HepG2 (cell line): ENCODE data around the gene NUP85. TPM values are rescaled to one million over a fixed set of nuclear protein-coding genes. Genes with fewer than 3 reads are reported as not detected.
A peak's percentile ranks its signal among the peaks of the same experiment; 100 is the strongest.

Source experiments
- ARNT2 ChIP-seq: sonication (generic); formaldehyde crosslinking; IDR thresholded peaks from 2 replicates; pipeline ENCODE4 v1.8.0; 2022; ENCODE audit warnings: mild to moderate bottlenecking, low read depth, missing genetic modification reagents, moderate library complexity
- CHD4 ChIP-seq: fragments of 200-600 bp; sonication (generic); IDR thresholded peaks from 2 replicates; pipeline ENCODE4 v1.7.0; 2017; ENCODE audit warnings: mild to moderate bottlenecking, low read length, borderline replicate concordance
- FOXJ3 ChIP-seq: sonication (generic); formaldehyde crosslinking; IDR thresholded peaks from 2 replicates; pipeline ENCODE4 v1.4.0; 2020; ENCODE audit warnings: missing genetic modification reagents, mild to moderate bottlenecking, borderline replicate concordance
- KDM1A ChIP-seq: IDR thresholded peaks from 2 replicates; pipeline ENCODE4 v1.6.1; 2016; ENCODE audit warnings: missing compliant biosample characterization
- KMT2A ChIP-seq: sonication (generic); formaldehyde crosslinking; IDR thresholded peaks from 2 replicates; pipeline ENCODE4 v1.4.0; 2020; ENCODE audit warnings: missing genetic modification reagents
- MED1 ChIP-seq: sonication (generic); formaldehyde crosslinking; IDR thresholded peaks from 2 replicates; pipeline ENCODE4 v1.4.0; 2020; ENCODE audit warnings: missing genetic modification reagents
- PHB2 ChIP-seq: fragments of 450-650 bp; IDR thresholded peaks from 2 replicates; pipeline ENCODE4 v1.6.1; 2018; ENCODE audit not compliant: partially characterized antibody
- RBFOX2 ChIP-seq: fragments of 200-400 bp; formaldehyde crosslinking; IDR thresholded peaks from 2 replicates; pipeline ENCODE4 v1.6.1; 2017; ENCODE audit warnings: low read depth, mild to moderate bottlenecking, low read length
- ZNF224 ChIP-seq: sonication (generic); formaldehyde crosslinking; IDR thresholded peaks from 2 replicates; pipeline ENCODE4 v1.5.0; 2020; ENCODE audit warnings: mild to moderate bottlenecking, missing genetic modification reagents
- polyA plus RNA-seq, 8 experiments: library from polyadenylated mRNA; depleted of rRNA in 3 of 8; stranded (reverse) in 7 of 8; unstranded in 1 of 8; fragments of >200 nt; fragmentation: Illumina TruSeq in 4 of 8; extraction: Trizol in 4 of 8; gene quantifications; 2 replicates each; pipeline versions ENCODE4 v1.2.1 to v1.2.3, GENCODE V29; 2011 to 2016; ENCODE audit warnings: low read depth in 4 of 8, missing spikeins in 1 of 8, mixed read lengths in 1 of 8; ENCODE audit not compliant: insufficient read depth in 1 of 8
- total RNA-seq, 5 experiments: library from RNA; depleted of rRNA; stranded (reverse); fragments of >200 nt; fragmentation: Illumina TruSeq; extraction: Trizol; gene quantifications; 2 replicates each; pipeline ENCODE4 v1.2.3, GENCODE V29; 2016; ENCODE audit warnings: low read depth in 1 of 5
- TF ChIP-seq, protein P1 (sequence below): sonication (generic); formaldehyde crosslinking; IDR thresholded peaks from 2 replicates; pipeline ENCODE4 v1.5.1; 2020; ENCODE audit warnings: mild to moderate bottlenecking, missing genetic modification reagents, borderline replicate concordance
- TF ChIP-seq, protein P2 (sequence below): sonication (generic); formaldehyde crosslinking; IDR thresholded peaks from 2 replicates; pipeline ENCODE4 v1.9.0; 2021; ENCODE audit warnings: missing genetic modification reagents, borderline replicate concordance
- TF ChIP-seq, protein P3 (sequence below): sonication (generic); formaldehyde crosslinking; IDR thresholded peaks from 2 replicates; pipeline ENCODE4 v1.4.0; 2020; ENCODE audit warnings: mild to moderate bottlenecking, missing genetic modification reagents
- TF ChIP-seq, protein P4 (sequence below): sonication (generic); formaldehyde crosslinking; IDR thresholded peaks from 2 replicates; pipeline ENCODE4 v1.8.1; 2023; ENCODE audit warnings: mild to moderate bottlenecking, missing genetic modification reagents

The NUP85 gene
- total and polyA plus RNA-seq, 2 of the 13 experiments (the other 11 are each of a cell fraction or from before 2014, with no cell fraction given), result 89.1 to 124 TPM

DNA sequence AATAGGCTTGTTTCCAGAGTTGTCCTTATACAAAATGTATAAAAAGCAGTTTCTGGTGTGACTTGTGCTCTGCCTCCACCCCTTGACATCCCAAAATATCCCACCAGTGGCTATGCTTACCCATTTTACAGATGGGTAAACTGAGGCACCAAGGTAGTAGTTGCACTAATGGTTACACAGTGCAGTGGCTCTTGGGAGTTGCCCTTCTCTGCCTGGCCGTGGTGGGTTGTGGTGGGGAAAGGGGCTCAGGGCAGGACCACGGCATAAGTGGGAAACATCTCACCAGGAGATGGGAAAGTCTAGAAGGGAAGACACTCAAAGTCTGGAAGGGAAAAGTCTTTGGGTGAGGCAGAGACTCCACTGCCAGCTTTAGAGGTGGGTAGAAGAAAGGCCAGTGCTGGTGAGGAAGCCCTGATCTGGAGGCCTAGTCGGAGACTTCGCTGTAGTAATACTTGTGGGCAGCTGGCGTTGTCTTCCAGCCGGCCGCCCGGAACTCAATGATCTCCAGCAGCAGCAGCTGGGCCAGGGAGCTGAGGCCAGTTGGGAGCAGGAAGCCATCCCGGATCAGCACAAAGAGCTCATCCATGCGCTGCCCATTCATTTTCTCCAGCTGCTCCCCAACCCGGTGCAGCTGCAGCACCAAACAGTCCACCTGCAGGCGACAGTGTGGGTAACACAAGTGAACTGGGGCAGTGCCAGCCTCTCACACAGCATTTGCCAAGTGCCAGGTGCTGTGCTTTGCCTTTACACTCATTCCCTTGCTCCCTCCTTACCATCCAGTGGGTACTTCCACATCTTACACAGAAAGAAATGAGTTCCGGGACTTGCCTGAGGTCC, 61.1 kb downstream of the NUP85 start (continued):
- TF ChIP-seq, protein P1, sequence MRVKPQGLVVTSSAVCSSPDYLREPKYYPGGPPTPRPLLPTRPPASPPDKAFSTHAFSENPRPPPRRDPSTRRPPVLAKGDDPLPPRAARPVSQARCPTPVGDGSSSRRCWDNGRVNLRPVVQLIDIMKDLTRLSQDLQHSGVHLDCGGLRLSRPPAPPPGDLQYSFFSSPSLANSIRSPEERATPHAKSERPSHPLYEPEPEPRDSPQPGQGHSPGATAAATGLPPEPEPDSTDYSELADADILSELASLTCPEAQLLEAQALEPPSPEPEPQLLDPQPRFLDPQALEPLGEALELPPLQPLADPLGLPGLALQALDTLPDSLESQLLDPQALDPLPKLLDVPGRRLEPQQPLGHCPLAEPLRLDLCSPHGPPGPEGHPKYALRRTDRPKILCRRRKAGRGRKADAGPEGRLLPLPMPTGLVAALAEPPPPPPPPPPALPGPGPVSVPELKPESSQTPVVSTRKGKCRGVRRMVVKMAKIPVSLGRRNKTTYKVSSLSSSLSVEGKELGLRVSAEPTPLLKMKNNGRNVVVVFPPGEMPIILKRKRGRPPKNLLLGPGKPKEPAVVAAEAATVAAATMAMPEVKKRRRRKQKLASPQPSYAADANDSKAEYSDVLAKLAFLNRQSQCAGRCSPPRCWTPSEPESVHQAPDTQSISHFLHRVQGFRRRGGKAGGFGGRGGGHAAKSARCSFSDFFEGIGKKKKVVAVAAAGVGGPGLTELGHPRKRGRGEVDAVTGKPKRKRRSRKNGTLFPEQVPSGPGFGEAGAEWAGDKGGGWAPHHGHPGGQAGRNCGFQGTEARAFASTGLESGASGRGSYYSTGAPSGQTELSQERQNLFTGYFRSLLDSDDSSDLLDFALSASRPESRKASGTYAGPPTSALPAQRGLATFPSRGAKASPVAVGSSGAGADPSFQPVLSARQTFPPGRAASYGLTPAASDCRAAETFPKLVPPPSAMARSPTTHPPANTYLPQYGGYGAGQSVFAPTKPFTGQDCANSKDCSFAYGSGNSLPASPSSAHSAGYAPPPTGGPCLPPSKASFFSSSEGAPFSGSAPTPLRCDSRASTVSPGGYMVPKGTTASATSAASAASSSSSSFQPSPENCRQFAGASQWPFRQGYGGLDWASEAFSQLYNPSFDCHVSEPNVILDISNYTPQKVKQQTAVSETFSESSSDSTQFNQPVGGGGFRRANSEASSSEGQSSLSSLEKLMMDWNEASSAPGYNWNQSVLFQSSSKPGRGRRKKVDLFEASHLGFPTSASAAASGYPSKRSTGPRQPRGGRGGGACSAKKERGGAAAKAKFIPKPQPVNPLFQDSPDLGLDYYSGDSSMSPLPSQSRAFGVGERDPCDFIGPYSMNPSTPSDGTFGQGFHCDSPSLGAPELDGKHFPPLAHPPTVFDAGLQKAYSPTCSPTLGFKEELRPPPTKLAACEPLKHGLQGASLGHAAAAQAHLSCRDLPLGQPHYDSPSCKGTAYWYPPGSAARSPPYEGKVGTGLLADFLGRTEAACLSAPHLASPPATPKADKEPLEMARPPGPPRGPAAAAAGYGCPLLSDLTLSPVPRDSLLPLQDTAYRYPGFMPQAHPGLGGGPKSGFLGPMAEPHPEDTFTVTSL (CRISPR knock-in tag), result no peak
- TF ChIP-seq MED1 (CRISPR knock-in tag), result no peak
- TF ChIP-seq ARNT2 (CRISPR knock-in tag), result peak; percentile 26; the same call in 1 of the 2 replicates
- TF ChIP-seq KDM1A, result 0 out of 2 replicates have a peak, but pooled peaks have one; percentile 19
- no peak for TF ChIP-seq KMT2A (CRISPR knock-in tag)
- TF ChIP-seq, protein P2, sequence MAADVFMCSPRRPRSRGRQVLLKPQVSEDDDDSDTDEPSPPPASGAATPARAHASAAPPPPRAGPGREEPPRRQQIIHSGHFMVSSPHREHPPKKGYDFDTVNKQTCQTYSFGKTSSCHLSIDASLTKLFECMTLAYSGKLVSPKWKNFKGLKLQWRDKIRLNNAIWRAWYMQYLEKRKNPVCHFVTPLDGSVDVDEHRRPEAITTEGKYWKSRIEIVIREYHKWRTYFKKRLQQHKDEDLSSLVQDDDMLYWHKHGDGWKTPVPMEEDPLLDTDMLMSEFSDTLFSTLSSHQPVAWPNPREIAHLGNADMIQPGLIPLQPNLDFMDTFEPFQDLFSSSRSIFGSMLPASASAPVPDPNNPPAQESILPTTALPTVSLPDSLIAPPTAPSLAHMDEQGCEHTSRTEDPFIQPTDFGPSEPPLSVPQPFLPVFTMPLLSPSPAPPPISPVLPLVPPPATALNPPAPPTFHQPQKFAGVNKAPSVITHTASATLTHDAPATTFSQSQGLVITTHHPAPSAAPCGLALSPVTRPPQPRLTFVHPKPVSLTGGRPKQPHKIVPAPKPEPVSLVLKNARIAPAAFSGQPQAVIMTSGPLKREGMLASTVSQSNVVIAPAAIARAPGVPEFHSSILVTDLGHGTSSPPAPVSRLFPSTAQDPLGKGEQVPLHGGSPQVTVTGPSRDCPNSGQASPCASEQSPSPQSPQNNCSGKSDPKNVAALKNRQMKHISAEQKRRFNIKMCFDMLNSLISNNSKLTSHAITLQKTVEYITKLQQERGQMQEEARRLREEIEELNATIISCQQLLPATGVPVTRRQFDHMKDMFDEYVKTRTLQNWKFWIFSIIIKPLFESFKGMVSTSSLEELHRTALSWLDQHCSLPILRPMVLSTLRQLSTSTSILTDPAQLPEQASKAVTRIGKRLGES (CRISPR knock-in tag), result no peak
- TF ChIP-seq, protein P3, sequence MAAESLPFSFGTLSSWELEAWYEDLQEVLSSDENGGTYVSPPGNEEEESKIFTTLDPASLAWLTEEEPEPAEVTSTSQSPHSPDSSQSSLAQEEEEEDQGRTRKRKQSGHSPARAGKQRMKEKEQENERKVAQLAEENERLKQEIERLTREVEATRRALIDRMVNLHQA, result no peak
- TF ChIP-seq FOXJ3, result no peak
- TF ChIP-seq RBFOX2, result peak; percentile 51
- TF ChIP-seq CHD4, result peak; percentile 88; the same call in 1 of the 2 replicates
- no peak for TF ChIP-seq ZNF224 (CRISPR knock-in tag)
- no peak for TF ChIP-seq PHB2
- TF ChIP-seq, protein P4, sequence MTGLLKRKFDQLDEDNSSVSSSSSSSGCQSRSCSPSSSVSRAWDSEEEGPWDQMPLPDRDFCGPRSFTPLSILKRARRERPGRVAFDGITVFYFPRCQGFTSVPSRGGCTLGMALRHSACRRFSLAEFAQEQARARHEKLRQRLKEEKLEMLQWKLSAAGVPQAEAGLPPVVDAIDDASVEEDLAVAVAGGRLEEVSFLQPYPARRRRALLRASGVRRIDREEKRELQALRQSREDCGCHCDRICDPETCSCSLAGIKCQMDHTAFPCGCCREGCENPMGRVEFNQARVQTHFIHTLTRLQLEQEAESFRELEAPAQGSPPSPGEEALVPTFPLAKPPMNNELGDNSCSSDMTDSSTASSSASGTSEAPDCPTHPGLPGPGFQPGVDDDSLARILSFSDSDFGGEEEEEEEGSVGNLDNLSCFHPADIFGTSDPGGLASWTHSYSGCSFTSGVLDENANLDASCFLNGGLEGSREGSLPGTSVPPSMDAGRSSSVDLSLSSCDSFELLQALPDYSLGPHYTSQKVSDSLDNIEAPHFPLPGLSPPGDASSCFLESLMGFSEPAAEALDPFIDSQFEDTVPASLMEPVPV, result no peak
- TF ChIP-seq, all 625 proteins: peak for 12
